ENCODE measurements around the gene EYS.

Gene EYS

DNA sequence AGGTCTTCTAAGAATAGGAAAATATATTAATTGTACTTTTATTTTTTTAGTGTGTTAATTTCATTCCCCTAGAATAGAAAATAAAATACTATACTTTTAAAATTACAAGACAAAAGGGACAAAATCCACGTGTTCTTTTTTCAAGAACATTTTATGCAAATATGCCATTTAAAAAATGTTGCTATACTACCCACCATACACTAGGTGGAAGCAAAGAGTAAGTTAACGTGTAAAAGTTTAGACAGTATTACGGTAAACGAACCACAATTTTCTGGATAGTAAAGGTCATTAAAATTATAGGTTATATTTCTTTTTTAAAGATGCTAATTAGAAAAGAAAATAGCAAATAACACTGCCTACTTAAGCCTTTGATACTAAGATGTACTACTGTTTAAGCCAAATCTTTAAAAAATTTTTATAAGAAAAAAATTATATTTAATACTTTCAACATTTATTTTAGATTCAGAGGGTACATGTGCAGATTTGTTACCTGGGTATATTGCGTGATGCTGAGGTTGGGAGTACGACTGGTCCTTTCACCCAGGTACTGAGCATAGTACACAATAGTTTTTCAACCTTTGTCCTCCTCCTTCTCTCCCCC is 1783.8 kb downstream of the EYS start:
- TF ChIP-seq, protein P1, sequence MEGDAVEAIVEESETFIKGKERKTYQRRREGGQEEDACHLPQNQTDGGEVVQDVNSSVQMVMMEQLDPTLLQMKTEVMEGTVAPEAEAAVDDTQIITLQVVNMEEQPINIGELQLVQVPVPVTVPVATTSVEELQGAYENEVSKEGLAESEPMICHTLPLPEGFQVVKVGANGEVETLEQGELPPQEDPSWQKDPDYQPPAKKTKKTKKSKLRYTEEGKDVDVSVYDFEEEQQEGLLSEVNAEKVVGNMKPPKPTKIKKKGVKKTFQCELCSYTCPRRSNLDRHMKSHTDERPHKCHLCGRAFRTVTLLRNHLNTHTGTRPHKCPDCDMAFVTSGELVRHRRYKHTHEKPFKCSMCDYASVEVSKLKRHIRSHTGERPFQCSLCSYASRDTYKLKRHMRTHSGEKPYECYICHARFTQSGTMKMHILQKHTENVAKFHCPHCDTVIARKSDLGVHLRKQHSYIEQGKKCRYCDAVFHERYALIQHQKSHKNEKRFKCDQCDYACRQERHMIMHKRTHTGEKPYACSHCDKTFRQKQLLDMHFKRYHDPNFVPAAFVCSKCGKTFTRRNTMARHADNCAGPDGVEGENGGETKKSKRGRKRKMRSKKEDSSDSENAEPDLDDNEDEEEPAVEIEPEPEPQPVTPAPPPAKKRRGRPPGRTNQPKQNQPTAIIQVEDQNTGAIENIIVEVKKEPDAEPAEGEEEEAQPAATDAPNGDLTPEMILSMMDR (conservative IDR thresholded peaks at IDR 0.05; ENCODE audit: low read depth, low read length), result peak; percentile 60

DNA sequence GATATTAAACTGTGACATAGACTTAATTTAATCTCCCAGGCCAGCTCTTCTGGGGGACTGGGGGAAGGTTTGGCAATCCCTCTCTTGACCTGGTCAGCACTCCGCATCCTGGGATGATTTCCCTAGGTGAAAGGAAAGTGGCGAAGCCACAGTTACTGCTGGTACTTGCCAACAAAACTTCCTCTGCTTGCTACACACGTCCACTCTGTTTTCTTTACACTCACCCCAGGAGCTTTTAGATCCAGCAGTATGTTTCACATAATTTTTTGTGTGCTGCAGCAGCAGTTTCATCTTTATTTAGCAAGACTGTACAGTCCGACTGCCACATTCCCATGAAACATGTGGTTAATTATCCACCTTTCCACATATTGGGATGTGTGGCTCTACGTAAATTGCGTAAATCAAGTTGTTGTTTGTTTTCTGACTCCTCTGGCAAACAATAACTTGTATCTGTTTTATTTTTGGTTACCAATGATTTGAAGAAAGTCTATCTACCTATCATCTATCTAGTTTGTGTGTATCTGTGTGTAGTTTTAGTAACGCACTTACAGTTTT is 1787.4 kb downstream of the EYS start:
- H3K27ac ChIP-seq, result no peak overlapping the region
- no peak overlapping the region for H3K4me2 ChIP-seq
- H3K27me3 ChIP-seq (ENCODE audit: insufficient read depth, low read depth), result no peaks in the 10 kb centered on the region
- TF ChIP-seq, protein P1 (conservative IDR thresholded peaks at IDR 0.05; ENCODE audit: low read depth, low read length), result no peak
- no peak overlapping the region for H3K9ac ChIP-seq
- H2AFZ ChIP-seq (ENCODE audit: low read depth), result no peak overlapping the region
- H3K4me3 ChIP-seq (IDR thresholded peaks at IDR 0.05; ENCODE audit: insufficient read depth, low read depth, low read length), result no peak overlapping the region
- no peaks in the 10 kb centered on the region for H4K20me1 ChIP-seq (ENCODE audit: insufficient read depth)
- no peaks in the 10 kb centered on the region for H3K79me2 ChIP-seq (ENCODE audit: insufficient read depth, low read depth)
- no peaks in the 10 kb centered on the region for H3K4me1 ChIP-seq (ENCODE audit: low read depth, poor library complexity, severe bottlenecking)
- H3K36me3 ChIP-seq (ENCODE audit: insufficient read depth), result no peaks in the 10 kb centered on the region

More for the DNA sequence above, 1783.8 kb downstream of the EYS start:
- Histone ChIP-seq H3K27ac (no peak overlapping the region), H3K4me3 (IDR thresholded peaks at IDR 0.05; ENCODE audit: insufficient read depth, low read depth, low read length) (no peak overlapping the region), H3K79me2 (ENCODE audit: insufficient read depth, low read depth) (no peaks in the 10 kb centered on the region), H3K27me3 (ENCODE audit: insufficient read depth, low read depth) (no peaks in the 10 kb centered on the region), H3K36me3 (ENCODE audit: insufficient read depth) (no peaks in the 10 kb centered on the region), H3K9ac (no peak overlapping the region), H3K4me1 (ENCODE audit: low read depth, poor library complexity, severe bottlenecking) (no peaks in the 10 kb centered on the region), H4K20me1 (ENCODE audit: insufficient read depth) (no peaks in the 10 kb centered on the region), H2AFZ (ENCODE audit: low read depth) (no peak overlapping the region), H3K4me2 (no peak overlapping the region)

DNA sequence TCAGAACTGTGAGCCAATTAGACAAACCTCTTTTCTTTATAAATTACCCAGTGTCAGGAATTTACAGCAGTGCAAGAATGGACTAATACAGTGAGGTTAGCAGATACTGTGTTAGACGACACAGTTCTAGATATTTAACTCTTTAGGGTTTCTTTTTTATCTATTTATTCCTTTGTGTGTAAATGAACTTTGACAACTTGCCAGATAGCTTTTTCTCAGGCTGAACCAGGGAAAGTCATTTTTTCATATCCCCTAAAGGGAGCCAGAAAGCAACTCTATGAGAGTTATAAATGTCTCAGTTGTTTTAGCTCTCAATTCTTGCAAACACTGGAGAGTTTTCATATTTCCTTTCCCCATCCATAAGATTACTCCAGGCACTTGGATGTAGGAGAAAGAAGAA is 1794.1 kb downstream of the EYS start:
- H3K79me2 ChIP-seq (ENCODE audit: insufficient read depth, low read depth), result no peaks in the 10 kb centered on the region
- no peak overlapping the region for H3K27ac ChIP-seq
- H3K27me3 ChIP-seq (ENCODE audit: insufficient read depth, low read depth), result no peaks in the 10 kb centered on the region
- H3K36me3 ChIP-seq (ENCODE audit: insufficient read depth), result no peaks in the 10 kb centered on the region
- no peak overlapping the region for H2AFZ ChIP-seq (ENCODE audit: low read depth)
- H3K4me2 ChIP-seq, result no peak overlapping the region
- H3K4me3 ChIP-seq (IDR thresholded peaks at IDR 0.05; ENCODE audit: insufficient read depth, low read depth, low read length), result no peak overlapping the region
- no peak overlapping the region for H3K9ac ChIP-seq
- TF ChIP-seq, protein P1 (conservative IDR thresholded peaks at IDR 0.05; ENCODE audit: low read depth, low read length), result no peak
- no peaks in the 10 kb centered on the region for H4K20me1 ChIP-seq (ENCODE audit: insufficient read depth)
- H3K4me1 ChIP-seq (ENCODE audit: low read depth, poor library complexity, severe bottlenecking), result no peaks in the 10 kb centered on the region

DNA sequence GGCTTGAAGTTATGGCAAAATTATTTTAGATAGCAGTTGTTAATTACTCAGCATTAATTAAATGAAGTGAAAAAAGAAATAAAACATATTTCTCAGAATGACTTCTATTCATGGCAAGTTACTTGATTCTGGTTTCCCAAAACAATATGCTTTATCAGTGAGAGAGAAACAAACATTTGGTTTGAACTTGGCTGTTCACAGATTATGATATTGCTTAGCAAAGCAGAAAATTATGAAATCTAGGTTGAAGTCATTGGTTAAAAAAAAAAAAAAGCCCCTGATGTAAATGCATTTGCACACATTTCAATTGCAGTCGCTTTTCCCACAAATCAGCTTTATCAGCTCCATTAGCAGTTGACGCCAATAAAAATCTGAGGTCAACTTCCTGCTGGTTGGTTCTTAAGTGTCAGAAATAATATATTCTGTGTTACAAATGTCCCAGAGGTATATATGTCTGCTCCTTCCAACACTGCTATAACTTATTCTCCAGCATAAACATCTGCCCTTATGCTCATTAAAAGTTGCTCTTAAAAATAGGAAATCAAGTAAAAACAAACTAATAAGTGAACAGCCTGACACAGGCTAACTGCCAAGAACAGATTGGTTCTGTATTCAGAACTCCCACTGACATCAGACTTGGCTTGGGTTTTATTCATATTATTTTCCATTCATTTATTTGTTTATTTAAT is 1796.0 kb downstream of the EYS start:
- Histone ChIP-seq H3K9ac (no peak overlapping the region), H3K4me3 (IDR thresholded peaks at IDR 0.05; ENCODE audit: insufficient read depth, low read depth, low read length) (no peak overlapping the region), H3K27me3 (ENCODE audit: insufficient read depth, low read depth) (no peaks in the 10 kb centered on the region), H2AFZ (ENCODE audit: low read depth) (no peak overlapping the region), H3K4me2 (no peak overlapping the region), H3K36me3 (ENCODE audit: insufficient read depth) (no peaks in the 10 kb centered on the region), H3K4me1 (ENCODE audit: low read depth, poor library complexity, severe bottlenecking) (no peaks in the 10 kb centered on the region), H4K20me1 (ENCODE audit: insufficient read depth) (no peaks in the 10 kb centered on the region), H3K27ac (no peak overlapping the region), H3K79me2 (ENCODE audit: insufficient read depth, low read depth) (no peaks in the 10 kb centered on the region)
- TF ChIP-seq, protein P1 (conservative IDR thresholded peaks at IDR 0.05; ENCODE audit: low read depth, low read length), result no peak
